ENCODE results near the gene TCAP.
"Not testable (repeated sequence)": the region's sequence is repeated elsewhere in the genome, so short reads cannot be mapped to it uniquely, and the experiment has no call there.

The TCAP gene

GRCh38 chr17:39684369-39685192 lies 19.4 kb downstream of the TCAP start:
- no peak for DNase-seq

GRCh38 chr17:39687101-39687545 lies 22.0 kb downstream of the TCAP start:
- no peak for DNase-seq

- peak; percentile 61 to 70 (median 66) for DNase-seq
Observed at GRCh38 chr17:39687546-39688474, 22.7 kb downstream of the TCAP start, which contains the start of gene PGAP3. Gene PGAP3, minus strand, starts transcription at chr17:39688057. Its CDS starts 43 bp downstream, at chr17:39688014.

- DNase-seq, result no peak
Observed at GRCh38 chr17:39688475-39688835, 23.3 kb downstream of the TCAP start.

- no peak for DNase-seq
Observed at GRCh38 chr17:39688945-39689344, 23.8 kb downstream of the TCAP start.

GRCh38 chr17:39694593-39694992 lies 29.4 kb downstream of the TCAP start:
- no peak for DNase-seq

GRCh38 chr17:39695089-39695474 lies 29.9 kb downstream of the TCAP start:
- no peak for DNase-seq

GRCh38 chr17:39696731-39697130 lies 31.6 kb downstream of the TCAP start:
- DNase-seq, result no peak

- no peak for DNase-seq
Observed at GRCh38 chr17:39697961-39698360, 32.8 kb downstream of the TCAP start.

- not testable (repeated sequence) for DNase-seq
Observed at GRCh38 chr17:39699157-39699817, 34.1 kb downstream of the TCAP start.

GRCh38 chr17:39699818-39700147 lies 34.6 kb downstream of the TCAP start, which contains the start of gene ERBB2:
Gene ERBB2, plus strand, starts transcription at chr17:39700064. Its CDS starts 175 bp downstream, at chr17:39700239.
- DNase-seq, result no peak

- DNase-seq, result no peak
Observed at GRCh38 chr17:39700148-39700987, 35.2 kb downstream of the TCAP start.

GRCh38 chr17:39701012-39701783 lies 36.0 kb downstream of the TCAP start:
- no peak for DNase-seq

- DNase-seq, result no peak
Observed at GRCh38 chr17:39701784-39702422, 36.8 kb downstream of the TCAP start.

- DNase-seq, result no peak
Observed at GRCh38 chr17:39702901-39703893, 38.0 kb downstream of the TCAP start.

GRCh38 chr17:39703913-39704312 lies 38.8 kb downstream of the TCAP start:
- DNase-seq, result no peak

- no peak for DNase-seq
Observed at GRCh38 chr17:39704821-39705551, 39.8 kb downstream of the TCAP start.

- no peak for DNase-seq
Observed at GRCh38 chr17:39705786-39706348, 40.7 kb downstream of the TCAP start.

All from activated CD4-positive, CD25-positive, alpha-beta regulatory T cell (primary cell).